Fibroblast of lung (primary cell): ENCODE data around the gene RABGAP1L. TPM values are rescaled to one million over a fixed set of nuclear protein-coding genes. Genes with fewer than 3 reads are reported as not detected.
A peak's percentile ranks its signal among the peaks of the same experiment; 100 is the strongest.

Experiments used
- DNase-seq, 2 donors: peaks; one replicate each; pipeline versions ENCODE4 v3.0.0 to v3.0.0-alpha.2; 2010; ENCODE audit warnings: low read depth in 2 of 2
- H2AFZ ChIP-seq: 2 replicates; pipeline ENCODE4 v1.5.1; 2012; ENCODE audit warnings: low read length, control low read depth, inconsistent platforms
- H3K27ac ChIP-seq: 2 replicates; pipeline ENCODE4 v1.5.1; 2011; ENCODE audit warnings: low read length, control low read depth; ENCODE audit not compliant: insufficient read depth
- H3K27me3 ChIP-seq: 2 replicates; pipeline ENCODE4 v1.5.1; 2011; ENCODE audit warnings: mild to moderate bottlenecking, low read length; ENCODE audit not compliant: control insufficient read depth, insufficient read depth
- H3K36me3 ChIP-seq: 2 replicates; pipeline ENCODE4 v1.5.1; 2011; ENCODE audit warnings: low read length; ENCODE audit not compliant: control insufficient read depth, insufficient read depth
- H3K4me1 ChIP-seq: 2 replicates; pipeline ENCODE4 v1.5.1; 2011; ENCODE audit warnings: low read length; ENCODE audit not compliant: control insufficient read depth, insufficient read depth; ENCODE audit errors: extremely low read depth
- H3K4me2 ChIP-seq: 2 replicates; pipeline ENCODE4 v1.5.1; 2011; ENCODE audit warnings: low read length, control low read depth; ENCODE audit not compliant: insufficient read depth; ENCODE audit errors: extremely low read depth
- H3K4me3 ChIP-seq, 4 experiments: fragments of 200-600 bp in 1 of 4; sonication (generic) in 1 of 4; replicated peaks in 1 of 4; 2 replicates each; pipeline ENCODE4 v1.5.1; 2011 to 2016; ENCODE audit warnings: low read length in 4 of 4, low read depth in 3 of 4, mild to moderate bottlenecking in 3 of 4, control low read depth in 2 of 4, inconsistent platforms in 1 of 4, mixed read lengths in 1 of 4; ENCODE audit not compliant: insufficient read depth in 1 of 4; ENCODE audit errors: control extremely low read depth in 1 of 4
- H3K79me2 ChIP-seq: 2 replicates; pipeline ENCODE4 v1.5.1; 2012; ENCODE audit warnings: mild to moderate bottlenecking, low read length, inconsistent platforms; ENCODE audit not compliant: control insufficient read depth, insufficient read depth
- H3K9ac ChIP-seq: 2 replicates; pipeline ENCODE4 v1.5.1; 2011; ENCODE audit warnings: mild to moderate bottlenecking, low read length, control low read depth; ENCODE audit not compliant: insufficient read depth
- H3K9me3 ChIP-seq: 2 replicates; pipeline ENCODE4 v1.5.1; 2012; ENCODE audit warnings: low read depth, low read length; ENCODE audit not compliant: control insufficient read depth, insufficient read depth
- H4K20me1 ChIP-seq: 2 replicates; pipeline ENCODE4 v1.5.1; 2011; ENCODE audit warnings: low read length; ENCODE audit not compliant: control insufficient read depth, insufficient read depth; ENCODE audit errors: extremely low read depth
- CTCF ChIP-seq, 2 donors: IDR thresholded peaks in 1 of 2; conservative IDR thresholded peaks in 1 of 2; 1 replicate in 1 of 2; 2 replicates in 1 of 2; pipeline ENCODE4 v1.5.1; 2011 to 2012; ENCODE audit warnings: low read length in 2 of 2, control low read depth in 1 of 2, inconsistent platforms in 1 of 2, low read depth in 1 of 2, mild to moderate bottlenecking in 1 of 2
- EZH2 ChIP-seq: IDR thresholded peaks from 2 replicates; pipeline ENCODE4 v1.5.1; 2012; ENCODE audit warnings: low read length, control low read depth, mild to moderate bottlenecking; ENCODE audit errors: missing control alignments
- polyA plus RNA-seq, 2 donors: library from polyadenylated mRNA; depleted of rRNA in 1 of 2; stranded (reverse) in 1 of 2; unstranded in 1 of 2; fragments of >200 nt; gene quantifications; 2 replicates each; pipeline ENCODE4 v1.2.1, GENCODE V29; 2011 to 2012; ENCODE audit warnings: missing spikeins in 1 of 2
- total RNA-seq: library from RNA; depleted of rRNA; stranded (reverse); fragments of >200 nt; gene quantifications from 2 replicates; pipeline ENCODE4 v1.2.1, GENCODE V29; 2014

Gene RABGAP1L
- total and polyA plus RNA-seq, 2 donors (not counting 1 experiment from before 2014, with no cell fraction given) = 33.8 to 36.5 TPM

GRCh38 chr1:174165471-174166137, 6.3 kb downstream of the RABGAP1L start:
- no peak overlapping the region for H3K4me2 ChIP-seq
- H4K20me1 ChIP-seq = no peaks in the 10 kb centered on the region
- no peaks in the 10 kb centered on the region for H3K9me3 ChIP-seq
- DNase-seq = peak; percentile 13 to 43
- peaks cover 4% of the 10 kb centered on the region for H3K79me2 ChIP-seq
- no peak overlapping the region for H3K4me3 ChIP-seq
- no peak overlapping the region for H3K27ac ChIP-seq
- H3K27me3 ChIP-seq = no peaks in the 10 kb centered on the region
- no peaks in the 10 kb centered on the region for H3K36me3 ChIP-seq
- no peak overlapping the region for H2AFZ ChIP-seq
- H3K4me1 ChIP-seq = no peaks in the 10 kb centered on the region
- H3K9ac ChIP-seq = no peak overlapping the region
- TF ChIP-seq CTCF (conservative IDR thresholded peaks at IDR 0.05 in 1 of 2, IDR thresholded peaks at IDR 0.05 in 1 of 2; ENCODE audit: low read depth in 1 of 2, low read length in 2 of 2) = no peak
- TF ChIP-seq EZH2 = no peak

GRCh38 chr1:174166530-174167264, 7.4 kb downstream of the RABGAP1L start:
- Histone ChIP-seq H4K20me1 (no peaks in the 10 kb centered on the region), H3K36me3 (no peaks in the 10 kb centered on the region), H3K9ac (no peak overlapping the region), H3K27me3 (no peaks in the 10 kb centered on the region), H3K4me3 (no peak overlapping the region), H2AFZ (no peak overlapping the region), H3K27ac (no peak overlapping the region), H3K9me3 (no peaks in the 10 kb centered on the region), H3K4me2 (no peak overlapping the region), H3K79me2 (peaks cover 3% of the 10 kb centered on the region), H3K4me1 (no peaks in the 10 kb centered on the region)
- TF ChIP-seq EZH2 (no peak), CTCF (conservative IDR thresholded peaks at IDR 0.05 in 1 of 2, IDR thresholded peaks at IDR 0.05 in 1 of 2; ENCODE audit: low read depth in 1 of 2, low read length in 2 of 2) (no peak)
- DNase-seq = no peak

- no peaks in the 10 kb centered on the region for H3K36me3 ChIP-seq
- TF ChIP-seq EZH2 = no peak
- TF ChIP-seq CTCF (conservative IDR thresholded peaks at IDR 0.05 in 1 of 2, IDR thresholded peaks at IDR 0.05 in 1 of 2; ENCODE audit: low read depth in 1 of 2, low read length in 2 of 2) = no peak
- H3K79me2 ChIP-seq = peaks cover under 1% of the 10 kb centered on the region
- DNase-seq = no peak
- H3K9me3 ChIP-seq = no peaks in the 10 kb centered on the region
- H3K4me2 ChIP-seq = no peak overlapping the region
- no peaks in the 10 kb centered on the region for H3K27me3 ChIP-seq
- H3K27ac ChIP-seq = no peak overlapping the region
- H4K20me1 ChIP-seq = no peaks in the 10 kb centered on the region
- H3K4me3 ChIP-seq = no peak overlapping the region
- H3K9ac ChIP-seq = no peak overlapping the region
- no peaks in the 10 kb centered on the region for H3K4me1 ChIP-seq
- no peak overlapping the region for H2AFZ ChIP-seq
Measured at GRCh38 chr1:174167265-174167803, 8.0 kb downstream of the RABGAP1L start.
